H9 (cell line): ENCODE data around the gene PIEZO2. TPM values are rescaled to one million over a fixed set of nuclear protein-coding genes. Genes with fewer than 3 reads are reported as not detected.

Source experiments
- DNase-seq: peaks from one replicate; pipeline ENCODE4 v3.0.0-alpha.2; 2017
- H2AFZ ChIP-seq: one replicate; pipeline ENCODE4 v1.6.1; 2013; ENCODE audit warnings: mild to moderate bottlenecking, low read length, control low read depth, moderate library complexity
- H2AK5ac ChIP-seq: 2 replicates; pipeline ENCODE4 v1.6.1; 2013; ENCODE audit warnings: low read length, control low read depth, mixed read lengths; ENCODE audit not compliant: insufficient read length
- H2BK120ac ChIP-seq: one replicate; pipeline ENCODE4 v1.6.1; 2013; ENCODE audit warnings: low read depth, mild to moderate bottlenecking, low read length, control low read depth, inconsistent platforms; ENCODE audit not compliant: poor library complexity, severe bottlenecking
- H2BK12ac ChIP-seq: 2 replicates; pipeline ENCODE4 v1.6.1; 2013; ENCODE audit warnings: low read length, control low read depth, mixed read lengths, low read depth; ENCODE audit not compliant: insufficient read length
- H2BK15ac ChIP-seq: 2 replicates; pipeline ENCODE4 v1.6.1; 2013; ENCODE audit warnings: low read depth, low read length, control low read depth
- H2BK20ac ChIP-seq: one replicate; pipeline ENCODE4 v1.6.1; 2013; ENCODE audit warnings: low read depth, mild to moderate bottlenecking, low read length, control low read depth, inconsistent platforms; ENCODE audit not compliant: poor library complexity, severe bottlenecking
- H2BK5ac ChIP-seq: 2 replicates; pipeline ENCODE4 v1.6.1; 2013; ENCODE audit warnings: low read length, control low read depth, mixed read lengths; ENCODE audit not compliant: insufficient read length
- H3K14ac ChIP-seq: 2 replicates; pipeline ENCODE4 v1.6.1; 2013; ENCODE audit warnings: low read length, control low read depth; ENCODE audit not compliant: insufficient read depth
- H3K18ac ChIP-seq: 2 replicates; pipeline ENCODE4 v1.6.1; 2013; ENCODE audit warnings: low read depth, mild to moderate bottlenecking, mixed read lengths, low read length, control low read depth; ENCODE audit not compliant: insufficient read length
- H3K23ac ChIP-seq: 2 replicates; pipeline ENCODE4 v1.6.1; 2013; ENCODE audit warnings: low read length, control low read depth, mixed read lengths, low read depth; ENCODE audit not compliant: insufficient read length
- H3K23me2 ChIP-seq: 2 replicates; pipeline ENCODE4 v1.6.1; 2013; ENCODE audit warnings: low read depth, mild to moderate bottlenecking, mixed read lengths, low read length, control low read depth; ENCODE audit not compliant: insufficient read length, poor library complexity, severe bottlenecking
- H3K27ac ChIP-seq: 2 replicates; pipeline ENCODE4 v1.5.1; 2013; ENCODE audit warnings: low read length, control low read depth, mixed read lengths, low read depth; ENCODE audit not compliant: insufficient read length
- H3K27me3 ChIP-seq: 2 replicates; pipeline ENCODE4 v1.6.1; 2013; ENCODE audit warnings: low read length, control low read depth, inconsistent platforms; ENCODE audit not compliant: insufficient read depth
- H3K4ac ChIP-seq: 2 replicates; pipeline ENCODE4 v1.6.1; 2013; ENCODE audit warnings: low read depth, mild to moderate bottlenecking, control low read depth, inconsistent platforms, low read length, moderate library complexity
- H3K4me1 ChIP-seq: 2 replicates; pipeline ENCODE4 v1.6.1; 2013; ENCODE audit warnings: low read length, control low read depth, inconsistent platforms; ENCODE audit not compliant: insufficient read depth
- H3K4me2 ChIP-seq: 2 replicates; pipeline ENCODE4 v1.6.1; 2013; ENCODE audit warnings: low read length, control low read depth, mixed read lengths; ENCODE audit not compliant: insufficient read length, insufficient read depth
- H3K56ac ChIP-seq: 2 replicates; pipeline ENCODE4 v1.6.1; 2013; ENCODE audit warnings: low read depth, mild to moderate bottlenecking, mixed read lengths, low read length, control low read depth; ENCODE audit not compliant: insufficient read length
- H3K79me1 ChIP-seq: 2 replicates; pipeline ENCODE4 v1.6.1; 2013; ENCODE audit warnings: low read depth, mild to moderate bottlenecking, moderate library complexity, low read length, control low read depth, inconsistent platforms; ENCODE audit not compliant: insufficient read depth, poor library complexity, severe bottlenecking
- H3K79me2 ChIP-seq: 2 replicates; pipeline ENCODE4 v1.6.1; 2013; ENCODE audit warnings: low read length, control low read depth, inconsistent platforms; ENCODE audit not compliant: insufficient read depth
- H3K9ac ChIP-seq: 2 replicates; pipeline ENCODE4 v1.6.1; 2013; ENCODE audit warnings: low read length, control low read depth, mixed read lengths; ENCODE audit not compliant: insufficient read length; ENCODE audit errors: extremely low read depth
- H3K9me3 ChIP-seq: one replicate; pipeline ENCODE4 v1.6.1; 2013; ENCODE audit warnings: low read depth, low read length, inconsistent platforms; ENCODE audit not compliant: control insufficient read depth
- H3T11ph ChIP-seq: one replicate; pipeline ENCODE4 v1.6.1; 2013; ENCODE audit warnings: mild to moderate bottlenecking, low read length, control low read depth, inconsistent platforms
- H4K20me1 ChIP-seq: one replicate; pipeline ENCODE4 v1.6.1; 2013; ENCODE audit not compliant: control insufficient read depth, insufficient read length, insufficient read depth
- H4K5ac ChIP-seq: 2 replicates; pipeline ENCODE4 v1.6.1; 2013; ENCODE audit warnings: low read depth, mild to moderate bottlenecking, mixed read lengths, low read length, control low read depth; ENCODE audit not compliant: insufficient read length
- H4K8ac ChIP-seq: replicated peaks from 2 replicates; pipeline ENCODE4 v1.6.1; 2013; ENCODE audit warnings: low read length, control low read depth, mixed read lengths, low read depth; ENCODE audit not compliant: insufficient read length
- H4K91ac ChIP-seq: 2 replicates; pipeline ENCODE4 v1.6.1; 2013; ENCODE audit warnings: low read depth, mild to moderate bottlenecking, moderate library complexity, mixed read lengths, low read length, control low read depth; ENCODE audit not compliant: insufficient read length
- H3K27ac Mint-ChIP-seq, 3 experiments: 2 replicates in 2 of 3; 3 replicates in 1 of 3; pipeline ENCODE4 v1.8.0; 2020 to 2021; ENCODE audit warnings: mixed read lengths in 3 of 3, mild to moderate bottlenecking in 1 of 3, moderate library complexity in 1 of 3
- H3K27me3 Mint-ChIP-seq: 2 replicates; pipeline ENCODE4 v1.8.0; 2021; ENCODE audit warnings: low read depth, mild to moderate bottlenecking, moderate library complexity, mixed read lengths
- H3K36me3 Mint-ChIP-seq, 3 experiments: 2 replicates in 2 of 3; 3 replicates in 1 of 3; pipeline ENCODE4 v1.8.0; 2020 to 2021; ENCODE audit warnings: low read depth in 3 of 3, mixed read lengths in 3 of 3; ENCODE audit not compliant: insufficient read depth in 1 of 3
- H3K4me1 Mint-ChIP-seq, 2 experiments: 2 replicates each; pipeline ENCODE4 v1.8.0; 2020; ENCODE audit warnings: mixed read lengths in 2 of 2
- H3K4me3 Mint-ChIP-seq, 2 experiments: 2 replicates in 1 of 2; 3 replicates in 1 of 2; pipeline ENCODE4 v1.8.0; 2020 to 2021; ENCODE audit warnings: mild to moderate bottlenecking in 2 of 2, mixed read lengths in 2 of 2, moderate library complexity in 1 of 2
- H3K9me3 Mint-ChIP-seq, 2 experiments: 2 replicates in 1 of 2; 3 replicates in 1 of 2; pipeline ENCODE4 v1.8.0; 2020; ENCODE audit warnings: mild to moderate bottlenecking in 2 of 2, mixed read lengths in 2 of 2, moderate library complexity in 1 of 2
- WGBS: extraction: QIAGEN DNeasy Blood & Tissue Kit; methylation state at CpG from one replicate; pipeline ENCODE4 v1.1.7; 2013; ENCODE audit warnings: missing lambda C conversion rate, low lambda C conversion rate, mixed read lengths; ENCODE audit not compliant: insufficient read length; ENCODE audit errors: extremely low coverage; 5-methylcytosine and 5-hydroxymethylcytosine counted together
- total RNA-seq: library from RNA; stranded (reverse); gene quantifications from 2 replicates; pipeline ENCODE4 v1.2.1, GENCODE V29; 2021
- TF ChIP-seq, protein P1 (sequence below): fragments of 200-600 bp; sonication (generic); conservative IDR thresholded peaks from 3 replicates; pipeline ENCODE4 v1.8.0; 2021; ENCODE audit warnings: antibody characterized with exemption, mild to moderate bottlenecking

Gene PIEZO2
- total RNA-seq, 1 experiment from 2014 or later = 3.9 TPM

- H2BK120ac ChIP-seq = no peak overlapping the region
- H2AFZ ChIP-seq = no peak overlapping the region
- no peaks in the 10 kb centered on the region for H3K79me1 ChIP-seq
- no peak overlapping the region for H3K27ac ChIP-seq
- no peak overlapping the region for H3K14ac ChIP-seq
- DNase-seq = no peak
- Mint-ChIP-seq H3K27me3 (no peaks in the 10 kb centered on the region), H3K4me1 (peaks cover 10 to 24% of the 10 kb centered on the region in 2 experiments), H3K9me3 (no peaks in the 10 kb centered on the region), H3K36me3 (peaks cover 0 to 6% (median 4%) of the 10 kb centered on the region in 3 experiments; a peak in 3 of 7 replicates), H3K27ac (peak overlapping the region; percentile 5 to 91 (median 16); a peak in 4 of 7 replicates), H3K4me3 (peak overlapping the region in 1 of 2 experiments; percentile 13; a peak in 1 of 5 replicates)
- H3K79me2 ChIP-seq = no peaks in the 10 kb centered on the region
- TF ChIP-seq, protein P1, sequence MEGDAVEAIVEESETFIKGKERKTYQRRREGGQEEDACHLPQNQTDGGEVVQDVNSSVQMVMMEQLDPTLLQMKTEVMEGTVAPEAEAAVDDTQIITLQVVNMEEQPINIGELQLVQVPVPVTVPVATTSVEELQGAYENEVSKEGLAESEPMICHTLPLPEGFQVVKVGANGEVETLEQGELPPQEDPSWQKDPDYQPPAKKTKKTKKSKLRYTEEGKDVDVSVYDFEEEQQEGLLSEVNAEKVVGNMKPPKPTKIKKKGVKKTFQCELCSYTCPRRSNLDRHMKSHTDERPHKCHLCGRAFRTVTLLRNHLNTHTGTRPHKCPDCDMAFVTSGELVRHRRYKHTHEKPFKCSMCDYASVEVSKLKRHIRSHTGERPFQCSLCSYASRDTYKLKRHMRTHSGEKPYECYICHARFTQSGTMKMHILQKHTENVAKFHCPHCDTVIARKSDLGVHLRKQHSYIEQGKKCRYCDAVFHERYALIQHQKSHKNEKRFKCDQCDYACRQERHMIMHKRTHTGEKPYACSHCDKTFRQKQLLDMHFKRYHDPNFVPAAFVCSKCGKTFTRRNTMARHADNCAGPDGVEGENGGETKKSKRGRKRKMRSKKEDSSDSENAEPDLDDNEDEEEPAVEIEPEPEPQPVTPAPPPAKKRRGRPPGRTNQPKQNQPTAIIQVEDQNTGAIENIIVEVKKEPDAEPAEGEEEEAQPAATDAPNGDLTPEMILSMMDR = no peak
- H3K27me3 ChIP-seq = no peaks in the 10 kb centered on the region
- H2BK5ac ChIP-seq = no peak overlapping the region
- H2BK12ac ChIP-seq = no peak overlapping the region
- H3K56ac ChIP-seq = no peak overlapping the region
- H3T11ph ChIP-seq = no peak overlapping the region
- no peaks in the 10 kb centered on the region; the same call in 1 of the 2 replicates for H3K4me1 ChIP-seq
- no peak overlapping the region for H3K4me2 ChIP-seq
- H3K23me2 ChIP-seq = no peaks in the 10 kb centered on the region
- H2BK15ac ChIP-seq = no peak overlapping the region
- H2AK5ac ChIP-seq = no peak overlapping the region
- WGBS = no CpG with 5 or more reads among the region's 4 CpGs
- no peaks in the 10 kb centered on the region for H3K9me3 ChIP-seq
- no peak overlapping the region for H3K9ac ChIP-seq
- no peak overlapping the region for H2BK20ac ChIP-seq
- H4K20me1 ChIP-seq = no peaks in the 10 kb centered on the region
- no peak overlapping the region for H4K8ac ChIP-seq
- no peak overlapping the region for H3K18ac ChIP-seq
- no peak overlapping the region for H4K91ac ChIP-seq
- no peak overlapping the region for H4K5ac ChIP-seq
- H3K4ac ChIP-seq = no peak overlapping the region
- no peak overlapping the region for H3K23ac ChIP-seq
Observed at GRCh38 chr18:10732990-10733389, 416.4 kb downstream of the PIEZO2 start.
